Stromal cell of bone marrow (primary cell): ENCODE results near the gene PPFIA3.
A peak's percentile ranks its signal among the peaks of the same experiment; 100 is the strongest.
"Not testable (repeated sequence)": the region's sequence is repeated elsewhere in the genome, so short reads cannot be mapped to it uniquely, and the experiment has no call there.

Experiments
- DNase-seq: peaks from one replicate; pipeline ENCODE4 v3.0.0-alpha.2; 2012; ENCODE audit warnings: low read depth

PPFIA3 gene

GRCh38 chr19:49103331-49104085 lies 15.8 kb upstream of the PPFIA3 start:
- no peak for DNase-seq

DNA sequence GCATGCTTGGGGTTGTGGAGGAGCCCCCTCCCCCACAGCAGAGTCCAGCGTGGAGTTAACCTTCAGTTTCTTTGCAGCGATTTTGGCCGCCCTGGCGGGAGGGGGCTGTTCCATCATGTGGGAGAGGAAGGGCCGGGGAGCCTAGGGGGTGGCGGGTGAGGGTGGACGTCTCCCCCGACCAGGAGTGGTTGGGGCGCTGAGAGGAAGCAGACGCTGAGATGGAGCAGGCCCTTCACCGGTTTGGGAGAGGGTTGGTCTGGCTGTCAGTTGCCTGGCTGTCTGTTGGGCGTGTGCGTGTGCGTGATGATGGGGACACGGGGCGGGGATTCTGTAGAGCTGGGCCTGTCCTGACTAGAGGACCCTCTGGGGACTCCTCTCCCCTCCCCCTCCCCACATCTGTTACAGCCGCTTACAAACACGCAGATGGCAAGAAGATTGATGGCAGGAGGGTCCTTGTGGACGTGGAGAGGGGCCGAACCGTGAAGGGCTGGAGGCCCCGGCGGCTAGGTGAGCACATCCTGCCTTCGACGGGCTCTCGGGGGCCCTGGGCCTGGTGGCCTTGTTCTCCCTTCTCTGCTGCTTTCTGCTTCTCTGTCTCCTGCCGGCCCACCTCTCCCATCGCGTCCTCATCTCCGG lies 15.0 kb upstream of the PPFIA3 start:
- no peak for DNase-seq

DNA sequence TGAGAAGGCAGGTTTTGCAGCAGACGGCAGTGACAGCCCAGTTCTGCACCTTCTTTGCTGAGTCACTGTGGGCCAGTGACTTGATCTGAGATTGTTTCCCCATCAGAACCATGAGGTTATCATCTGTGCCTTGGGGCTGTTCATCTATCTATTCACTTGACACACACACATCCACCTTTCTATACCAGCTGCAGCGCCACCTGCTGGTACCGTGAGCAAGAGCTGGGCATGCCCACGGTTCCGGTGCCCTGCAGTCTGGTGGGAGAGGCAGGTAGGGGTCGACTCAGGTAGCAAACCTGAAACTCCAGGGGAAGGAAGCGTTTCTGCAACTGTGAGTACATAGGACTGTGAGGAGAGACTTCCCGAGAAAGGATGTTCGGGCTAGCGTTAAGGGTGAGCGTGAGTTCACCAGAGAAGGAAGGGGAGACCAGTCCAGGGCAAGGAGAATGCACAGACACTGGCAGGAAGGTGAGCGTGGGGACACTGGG lies 12.7 kb upstream of the PPFIA3 start:
- DNase-seq, result no peak

DNA sequence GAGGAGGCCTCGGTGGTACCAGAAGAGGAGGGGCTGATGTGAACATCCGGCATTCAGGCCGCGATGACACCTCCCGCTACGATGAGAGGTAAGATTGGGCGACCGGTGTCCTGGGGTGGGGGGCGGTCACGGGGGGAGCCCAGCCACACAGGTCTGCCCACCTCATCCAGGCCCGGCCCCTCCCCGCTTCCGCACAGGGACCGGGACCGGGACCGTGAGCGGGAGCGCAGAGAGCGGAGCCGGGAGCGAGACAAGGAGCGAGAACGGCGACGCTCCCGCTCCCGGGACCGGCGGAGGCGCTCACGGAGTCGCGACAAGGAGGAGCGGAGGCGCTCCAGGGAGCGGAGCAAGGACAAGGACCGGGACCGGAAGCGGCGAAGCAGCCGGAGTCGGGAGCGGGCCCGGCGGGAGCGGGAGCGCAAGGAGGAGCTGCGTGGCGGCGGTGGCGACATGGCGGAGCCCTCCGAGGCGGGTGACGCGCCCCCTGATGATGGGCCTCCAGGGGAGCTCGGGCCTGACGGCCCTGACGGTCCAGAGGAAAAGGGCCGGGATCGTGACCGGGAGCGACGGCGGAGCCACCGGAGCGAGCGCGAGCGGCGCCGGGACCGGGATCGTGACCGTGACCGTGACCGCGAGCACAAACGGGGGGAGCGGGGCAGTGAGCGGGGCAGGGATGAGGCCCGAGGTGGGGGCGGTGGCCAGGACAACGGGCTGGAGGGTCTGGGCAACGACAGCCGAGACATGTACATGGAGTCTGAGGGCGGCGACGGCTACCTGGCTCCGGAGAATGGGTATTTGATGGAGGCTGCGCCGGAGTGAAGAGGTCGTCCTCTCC lies 11.5 kb upstream of the PPFIA3 start:
- no peak for DNase-seq

GRCh38 chr19:49109051-49109450 lies 10.3 kb upstream of the PPFIA3 start:
- no peak for DNase-seq

- DNase-seq, result no peak
Measured at GRCh38 chr19:49109569-49110233, 9.6 kb upstream of the PPFIA3 start.

DNA sequence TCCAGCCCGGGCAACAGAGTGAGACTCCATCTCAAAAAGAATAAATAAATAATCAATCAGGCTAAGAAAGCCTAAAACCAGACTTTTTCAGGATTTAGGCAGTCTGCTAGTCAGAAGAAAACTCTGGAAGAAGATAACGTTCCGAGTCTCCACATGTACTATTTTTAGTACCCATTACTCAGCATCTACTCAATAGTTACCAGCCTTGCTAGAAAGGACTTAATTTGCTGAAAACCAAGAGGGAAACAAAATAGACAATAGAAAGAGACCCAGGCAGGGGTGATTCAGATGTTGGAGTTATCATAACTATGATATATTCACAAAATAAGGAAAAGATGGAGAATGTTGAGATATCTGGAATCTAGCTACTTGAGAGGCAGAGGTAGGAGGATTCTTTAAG lies 8.8 kb upstream of the PPFIA3 start:
- DNase-seq, result peak; percentile 44

DNA sequence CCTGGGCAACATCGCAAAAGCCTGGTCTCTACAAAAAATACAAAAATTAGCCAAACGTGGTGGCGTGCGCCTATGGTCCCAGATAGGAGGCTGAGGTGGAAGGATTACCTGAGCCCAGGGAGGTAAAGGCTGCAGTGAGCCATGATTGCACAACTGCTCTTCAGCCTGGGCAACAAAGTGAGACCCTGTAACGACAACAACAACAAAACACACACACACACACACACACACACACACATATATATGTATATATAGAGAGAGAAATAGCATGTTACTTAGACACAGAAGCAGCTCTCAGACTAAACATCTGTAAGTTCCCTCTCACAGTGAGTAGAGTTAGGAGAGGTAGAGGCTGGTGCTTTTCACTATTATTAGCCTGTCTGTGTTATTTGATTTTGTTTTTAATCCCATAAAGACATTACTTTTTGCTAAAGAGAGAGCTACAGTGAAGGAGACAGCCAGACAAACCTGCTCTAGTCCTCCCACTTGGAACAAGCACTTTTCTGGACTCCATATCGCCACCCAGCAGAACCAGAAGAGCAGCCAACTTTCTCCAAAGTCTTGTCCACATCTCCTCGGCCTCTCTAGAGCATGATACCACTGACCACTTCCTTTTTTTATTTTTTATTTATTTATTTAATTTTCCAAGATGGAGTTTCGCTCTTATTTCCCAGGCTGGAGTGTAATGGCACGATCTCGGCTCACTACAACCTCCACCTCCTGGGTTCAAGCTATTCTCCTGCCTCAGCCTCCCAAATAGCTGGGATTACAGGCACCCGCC lies 7.9 kb upstream of the PPFIA3 start:
- DNase-seq, result no peak

GRCh38 chr19:49113762-49114629 lies 5.3 kb upstream of the PPFIA3 start, which contains the start of gene LIN7B:
Gene LIN7B, plus strand, starts transcription at chr19:49114370. Its CDS starts 35 bp downstream, at chr19:49114405.
- peak; percentile 40 for DNase-seq

DNA sequence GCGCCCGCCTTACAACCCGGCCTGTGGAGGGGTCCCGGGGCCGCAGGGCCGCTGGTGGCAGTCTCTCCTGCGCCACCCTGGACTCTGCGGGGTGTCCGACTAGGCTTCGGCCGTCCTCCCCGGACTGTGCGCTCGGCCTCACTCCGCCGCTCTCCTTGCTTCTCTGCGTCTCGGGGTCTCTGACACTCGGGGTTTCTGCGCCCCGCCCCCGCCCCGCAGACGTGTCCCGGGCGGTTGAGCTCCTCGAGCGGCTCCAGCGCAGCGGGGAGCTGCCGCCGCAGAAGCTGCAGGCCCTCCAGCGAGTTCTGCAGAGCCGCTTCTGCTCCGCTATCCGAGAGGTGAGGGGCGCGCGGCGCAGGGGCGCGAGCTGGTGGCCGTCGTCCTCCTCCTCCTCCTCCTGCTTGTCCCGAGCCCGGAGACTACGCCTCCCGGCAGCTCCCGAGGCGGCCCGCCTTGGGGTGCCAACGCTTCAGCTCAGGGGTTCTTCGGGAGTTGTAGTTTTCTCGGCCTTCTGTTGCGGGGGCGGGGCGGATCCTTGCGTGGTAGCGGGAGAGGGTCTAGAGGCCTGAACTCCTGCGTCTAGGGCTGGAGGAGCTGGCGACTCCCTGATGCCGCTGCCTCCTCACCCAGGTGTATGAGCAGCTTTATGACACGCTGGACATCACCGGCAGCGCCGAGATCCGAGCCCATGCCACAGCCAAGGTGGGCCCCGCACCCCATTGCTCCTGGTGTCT lies 4.5 kb upstream of the PPFIA3 start:
- DNase-seq, result peak; percentile 49

- no peak for DNase-seq
Measured at GRCh38 chr19:49116544-49116943, 2.8 kb upstream of the PPFIA3 start.

GRCh38 chr19:49117677-49118564 lies 1.4 kb upstream of the PPFIA3 start:
- no peak for DNase-seq

DNA sequence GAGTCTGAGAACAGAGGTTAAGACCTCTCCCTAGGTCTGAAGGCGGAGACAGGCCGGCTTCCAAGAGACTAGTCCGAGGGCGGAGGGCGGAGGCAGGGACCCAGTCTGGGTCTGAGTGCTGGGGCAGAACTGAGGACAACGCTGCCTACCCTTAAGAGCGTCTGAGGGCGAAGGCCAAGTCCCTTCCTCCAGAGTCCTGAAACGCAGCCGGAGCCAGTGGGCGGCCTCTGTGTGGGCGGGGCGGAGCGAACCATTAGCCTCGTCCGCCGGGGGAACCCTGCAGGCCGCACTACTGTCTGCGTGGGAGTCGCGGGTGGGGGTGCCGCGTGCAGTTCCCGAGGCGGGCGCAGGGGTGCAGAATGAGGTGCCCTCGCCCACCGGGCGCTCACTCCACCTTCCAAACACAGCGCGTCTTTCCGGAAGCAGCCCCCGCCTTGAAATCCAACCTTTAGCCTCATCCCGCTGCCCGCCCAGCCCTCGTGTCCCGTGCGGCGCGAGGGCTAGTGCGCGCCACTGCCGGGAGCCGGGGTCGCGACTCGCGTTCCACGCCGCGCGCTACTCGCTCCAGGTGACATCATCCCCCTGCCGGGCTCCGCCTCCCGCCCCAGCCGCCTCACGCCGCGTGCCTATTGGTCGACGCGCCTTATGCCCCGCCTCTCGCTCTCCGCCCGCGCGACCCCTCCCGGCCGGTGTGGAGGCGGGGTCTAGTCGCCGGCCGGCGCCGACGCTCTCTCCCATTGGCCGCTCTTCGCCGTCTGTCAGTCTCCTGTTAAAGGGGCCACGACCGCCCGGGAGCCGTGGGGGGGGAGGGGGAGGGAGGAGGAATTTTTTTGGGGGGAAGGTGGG lies 556 bp upstream of the PPFIA3 start, which contains the start of gene C19orf73:
Gene C19orf73 (minus strand): TSS at position 579 of the 846 bp plus-strand sequence. CDS start 121 bp downstream, at position 458.
- peak; percentile 84 for DNase-seq

GRCh38 chr19:49120325-49120683 lies 960 bp downstream of the PPFIA3 start:
- DNase-seq, result no peak

DNA sequence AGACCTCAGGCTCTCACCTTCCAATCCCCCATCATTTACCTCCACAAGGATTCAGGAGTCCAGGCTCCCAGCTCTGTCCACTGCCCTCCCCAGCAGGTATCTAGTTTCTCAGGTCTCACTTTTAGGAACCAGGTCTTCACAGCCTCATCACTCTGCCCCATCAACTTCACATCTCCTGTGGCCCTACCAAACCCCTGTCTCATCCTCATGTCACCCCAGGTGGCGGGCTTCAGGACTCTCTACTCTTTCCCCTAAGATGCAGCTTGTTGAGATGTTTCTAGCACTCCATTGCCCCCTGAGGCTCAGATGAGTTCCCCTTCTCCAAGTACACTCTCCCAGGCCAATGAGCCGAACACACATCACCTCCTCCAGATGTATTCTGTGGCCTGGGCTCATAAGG lies 1.5 kb downstream of the PPFIA3 start:
- DNase-seq, result no peak

GRCh38 chr19:49121841-49122240 lies 2.5 kb downstream of the PPFIA3 start:
- DNase-seq, result not testable (repeated sequence)

DNA sequence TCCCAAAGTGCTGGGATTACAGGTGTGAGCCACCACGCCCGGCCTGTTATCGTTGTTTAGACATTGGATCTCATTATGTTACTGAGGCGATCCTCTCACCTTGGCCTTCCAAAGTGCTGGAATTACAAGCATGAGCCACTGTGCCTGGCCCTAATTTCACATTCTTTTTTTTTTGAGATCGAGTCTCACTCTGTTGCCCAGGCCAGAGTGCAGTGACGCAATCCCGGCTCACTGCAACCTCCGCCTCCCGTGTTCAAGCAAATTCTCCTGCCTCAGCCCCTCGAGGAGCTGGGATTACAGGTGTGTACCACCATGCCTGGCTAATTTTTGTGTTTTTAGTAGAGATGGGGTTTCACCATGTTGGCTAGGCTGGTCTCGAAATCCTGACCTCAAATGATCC lies 3.9 kb downstream of the PPFIA3 start:
- DNase-seq, result not testable (repeated sequence)
